GM08714 (cell line): Measurements from ENCODE around the gene EVX1.

Source experiments
- H3K4me3 ChIP-seq: fragments of 200-500 bp; sonication (Bioruptor generic); 2 replicates; pipeline ENCODE4 v1.5.1; 2014; ENCODE audit warnings: mild to moderate bottlenecking, low read length, inconsistent platforms
- ZNF274 ChIP-seq: IDR thresholded peaks from 2 replicates; pipeline ENCODE4 v1.6.1; 2012; ENCODE audit warnings: mild to moderate bottlenecking, low read depth, low read length

EVX1 gene

GRCh38 chr7:27247000-27247399 is 4.4 kb downstream of the EVX1 start:
- no peak for TF ChIP-seq ZNF274
- no peak overlapping the region for H3K4me3 ChIP-seq

DNA sequence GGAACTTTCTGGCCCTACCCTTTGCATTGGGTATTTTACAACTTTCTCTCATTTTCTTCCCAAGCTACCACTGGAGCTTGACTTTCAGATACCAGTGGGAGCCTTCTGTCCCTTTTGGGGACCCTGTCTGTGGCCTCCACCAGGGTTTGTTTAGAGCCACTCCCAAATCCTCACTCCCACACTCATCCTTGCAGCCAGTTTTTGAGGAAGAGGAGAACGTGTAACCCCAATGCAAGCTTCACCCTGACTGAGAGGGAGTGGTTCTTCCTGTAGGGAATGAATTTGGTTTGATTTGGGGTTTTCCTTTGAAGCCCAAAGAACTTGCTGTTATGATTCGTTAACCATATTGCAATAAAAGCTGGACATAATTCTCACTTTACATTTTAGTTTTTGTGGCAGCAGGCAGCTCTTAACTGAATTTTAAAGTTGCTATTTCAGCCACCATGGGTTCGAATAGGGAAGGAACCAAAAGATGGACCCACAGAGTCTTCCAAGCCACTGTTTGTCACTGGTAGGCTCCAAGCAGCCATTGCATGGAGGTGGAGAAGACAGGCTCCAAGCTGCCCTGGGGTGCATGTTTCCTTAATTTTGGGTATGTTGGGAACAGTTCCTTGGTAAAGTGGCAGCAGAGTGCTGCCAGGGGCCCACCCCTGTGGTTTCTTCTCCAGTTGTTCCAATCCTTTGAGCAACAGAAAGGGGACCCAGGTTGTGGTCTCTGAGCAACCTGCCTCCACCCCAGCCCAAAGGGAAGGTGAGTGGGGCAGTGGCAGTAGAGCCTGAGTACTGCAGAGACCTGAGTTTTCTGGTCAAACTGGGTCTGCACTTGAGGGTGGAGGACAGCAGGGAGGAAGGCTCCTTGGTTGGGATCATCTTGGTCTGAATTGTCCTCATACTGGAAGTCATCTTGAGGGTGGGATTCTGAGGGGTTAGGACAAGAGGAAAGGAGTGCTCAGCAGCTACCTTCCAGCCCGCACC is 5.1 kb downstream of the EVX1 start:
- H3K4me3 ChIP-seq = no peak overlapping the region
- no peak for TF ChIP-seq ZNF274

DNA sequence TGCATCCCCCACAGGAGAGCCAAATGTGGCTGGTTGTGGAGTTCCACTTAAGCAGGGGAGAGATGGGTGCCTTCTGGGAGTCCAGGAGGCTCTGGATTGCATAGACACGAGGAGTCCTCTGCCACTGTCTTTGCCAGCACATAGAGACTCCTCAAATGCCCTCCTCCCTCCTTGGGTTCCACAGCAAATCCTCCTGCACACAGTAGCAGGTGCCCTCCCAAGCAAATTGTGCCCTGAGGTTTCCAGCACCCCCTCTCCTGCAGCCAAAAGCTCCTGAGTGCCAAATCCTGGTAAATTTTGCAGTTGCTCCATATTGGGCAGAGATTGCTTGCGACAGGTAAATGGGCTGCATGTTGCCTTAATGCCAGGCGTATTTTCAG is 5.8 kb downstream of the EVX1 start:
- TF ChIP-seq ZNF274 = no peak
- no peak overlapping the region for H3K4me3 ChIP-seq

- H3K4me3 ChIP-seq = no peak overlapping the region
- no peak for TF ChIP-seq ZNF274
Measured at GRCh38 chr7:27248911-27249723, 6.5 kb downstream of the EVX1 start.

DNA sequence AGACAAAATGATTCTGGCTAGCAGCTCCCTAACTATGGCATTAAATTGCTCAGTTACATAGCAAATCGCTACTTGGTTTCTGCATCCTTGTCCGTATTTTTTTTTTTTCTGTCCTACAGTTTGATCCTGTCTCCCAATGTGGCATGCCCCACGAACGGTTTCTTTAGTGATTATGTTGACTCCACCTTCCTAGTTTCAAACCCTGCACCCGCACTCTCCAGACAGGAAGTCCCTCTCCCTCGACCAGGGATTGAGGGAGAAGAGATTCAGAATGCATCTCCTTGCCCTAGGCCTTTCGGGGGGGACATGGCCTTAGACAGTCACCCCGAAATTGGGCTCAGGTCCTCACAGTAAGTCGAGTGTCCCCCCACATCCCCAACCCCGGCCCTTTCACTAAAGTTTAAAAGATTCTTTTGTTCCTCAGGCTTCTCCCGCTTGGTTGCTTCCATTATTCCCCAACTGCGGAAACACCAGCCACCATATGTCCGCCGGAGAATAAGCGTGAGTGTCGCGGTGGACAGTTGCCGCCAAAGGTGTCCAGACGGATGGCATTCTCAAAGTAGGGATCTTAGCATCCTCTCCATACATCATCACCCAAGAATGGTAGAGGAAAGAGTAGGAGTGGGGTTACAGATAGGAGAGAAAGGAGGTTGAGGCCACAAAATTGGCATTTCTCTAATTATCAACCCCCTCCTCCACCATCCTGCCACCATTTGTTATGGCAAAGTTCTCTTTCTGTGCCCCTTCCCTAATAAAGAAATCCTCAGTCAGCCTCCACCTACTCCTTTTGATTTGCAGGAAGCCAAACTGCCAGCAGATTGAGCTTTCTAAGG is 7.3 kb downstream of the EVX1 start:
- no peak overlapping the region for H3K4me3 ChIP-seq
- no peak for TF ChIP-seq ZNF274

GRCh38 chr7:27250557-27251070 is 8.0 kb downstream of the EVX1 start:
- H3K4me3 ChIP-seq = no peak overlapping the region
- TF ChIP-seq ZNF274 = no peak

DNA sequence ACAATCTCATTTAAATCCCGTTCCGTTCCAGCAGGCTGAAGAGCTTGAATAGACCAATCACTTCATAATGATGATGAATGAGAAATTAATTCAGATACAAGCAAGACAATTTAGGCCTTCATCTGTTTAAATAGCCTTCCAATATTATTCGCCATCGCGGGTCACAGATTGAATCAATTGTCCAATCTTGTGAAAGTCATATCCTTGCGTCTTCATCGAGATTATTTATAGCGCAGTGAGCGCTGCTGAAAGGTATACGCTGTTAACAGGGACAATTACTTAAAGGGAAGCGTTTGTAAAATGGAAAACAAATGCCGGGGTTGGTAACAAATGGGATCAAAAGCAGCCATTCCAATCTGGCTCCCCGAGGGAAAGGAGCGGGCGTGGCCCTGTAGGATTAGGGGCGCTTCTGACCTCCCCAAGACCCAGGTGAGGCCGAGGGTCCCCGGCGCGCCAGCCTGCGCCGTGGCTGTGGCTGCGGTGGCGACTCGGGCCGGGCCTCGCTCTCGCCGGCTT is 8.6 kb downstream of the EVX1 start:
- TF ChIP-seq ZNF274 = no peak
- H3K4me3 ChIP-seq = no peak overlapping the region

GRCh38 chr7:27251652-27252590 is 9.3 kb downstream of the EVX1 start:
- H3K4me3 ChIP-seq = no peak overlapping the region
- no peak for TF ChIP-seq ZNF274

DNA sequence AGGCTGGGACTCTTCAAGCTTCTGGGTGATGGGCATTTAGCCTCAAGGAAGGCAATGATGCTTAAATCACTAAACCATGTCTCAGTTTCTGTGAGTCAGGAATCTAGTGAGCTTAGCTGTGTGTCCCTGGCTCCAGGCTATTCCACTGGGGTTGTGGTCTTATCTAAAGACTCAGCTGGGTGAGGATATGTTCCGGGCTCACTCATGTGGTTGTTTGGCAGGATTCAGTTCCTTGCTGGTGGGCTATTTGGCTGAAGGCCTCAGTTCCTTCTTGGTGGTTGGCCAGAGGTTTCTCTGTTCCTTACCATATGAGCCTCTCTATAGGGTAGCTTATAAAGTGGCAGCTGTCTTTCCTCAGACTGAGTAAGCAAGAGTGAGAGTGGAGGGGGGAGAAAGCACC is 12.0 kb downstream of the EVX1 start:
- TF ChIP-seq ZNF274 = no peak
- H3K4me3 ChIP-seq = no peak overlapping the region

GRCh38 chr7:27260211-27260610 is 17.6 kb downstream of the EVX1 start:
- H3K4me3 ChIP-seq = no peak overlapping the region
- no peak for TF ChIP-seq ZNF274

DNA sequence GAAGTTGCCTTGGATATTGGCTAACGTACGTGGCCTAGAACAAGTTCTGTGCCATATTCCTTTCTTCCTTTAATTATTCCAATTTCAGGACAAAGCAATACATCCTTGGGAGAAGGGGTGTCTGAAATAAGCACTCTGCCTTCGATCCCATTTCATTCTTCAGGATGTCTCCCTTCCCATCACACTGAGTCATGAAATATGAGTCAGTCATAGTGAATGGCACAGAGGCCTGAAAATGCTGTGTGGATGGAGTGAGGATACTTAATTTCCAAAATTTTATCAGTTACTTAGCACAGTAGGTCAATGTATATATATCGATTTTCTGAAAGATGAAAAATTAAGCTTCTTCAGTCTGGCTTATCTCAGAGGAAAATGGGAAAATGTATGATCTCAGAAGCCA is 19.5 kb downstream of the EVX1 start:
- no peak for TF ChIP-seq ZNF274
- H3K4me3 ChIP-seq = no peak overlapping the region

GRCh38 chr7:27263781-27264180 is 21.2 kb downstream of the EVX1 start:
- no peak overlapping the region for H3K4me3 ChIP-seq
- no peak for TF ChIP-seq ZNF274

GRCh38 chr7:27269455-27269854 is 26.9 kb downstream of the EVX1 start:
- H3K4me3 ChIP-seq = no peak overlapping the region
- no peak for TF ChIP-seq ZNF274
